Urothelium cell line (cell line): Measurements from ENCODE around the gene PABPC3.

Experiments
- DNase-seq: peaks from one replicate; pipeline ENCODE4 v3.0.0; 2011; ENCODE audit warnings: low spot score, mixed read lengths
- FAIRE-seq: peaks from 2 replicates; lab custom pipeline; 2011; peaks lifted over from hg19 to GRCh38; lab: Jason Lieb, UNC

The PABPC3 gene

DNA sequence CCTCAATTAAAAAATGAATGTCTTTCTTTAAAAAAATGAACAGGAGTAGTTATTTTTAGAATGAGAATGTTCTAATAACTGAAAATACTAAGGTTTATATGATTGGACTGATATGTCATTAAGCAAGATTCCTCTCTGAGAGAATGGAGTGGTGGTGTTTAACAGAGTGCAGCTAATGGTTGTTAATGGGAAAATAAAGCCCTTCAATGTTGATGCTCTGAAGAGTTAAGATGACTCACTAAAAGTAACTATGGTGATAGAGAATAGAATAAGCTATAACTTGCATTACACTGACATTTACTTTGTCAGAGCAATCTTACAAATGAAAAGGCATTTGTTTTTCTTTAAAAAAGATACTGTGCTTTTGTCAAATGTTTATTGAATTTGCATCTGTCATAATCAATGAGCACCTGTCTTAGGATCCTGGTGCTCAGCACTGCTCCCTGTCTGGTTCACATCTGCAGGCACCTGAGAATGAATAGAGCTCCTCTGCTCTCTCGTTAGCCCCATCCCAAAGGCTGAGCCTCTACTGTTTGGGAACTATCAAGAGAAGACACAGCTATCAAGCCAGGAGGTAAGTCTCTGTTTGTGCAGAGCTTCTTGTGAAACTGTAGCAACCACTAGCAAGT lies 15.1 kb downstream of the PABPC3 start:
- no peak for FAIRE-seq
- DNase-seq = no peak

DNA sequence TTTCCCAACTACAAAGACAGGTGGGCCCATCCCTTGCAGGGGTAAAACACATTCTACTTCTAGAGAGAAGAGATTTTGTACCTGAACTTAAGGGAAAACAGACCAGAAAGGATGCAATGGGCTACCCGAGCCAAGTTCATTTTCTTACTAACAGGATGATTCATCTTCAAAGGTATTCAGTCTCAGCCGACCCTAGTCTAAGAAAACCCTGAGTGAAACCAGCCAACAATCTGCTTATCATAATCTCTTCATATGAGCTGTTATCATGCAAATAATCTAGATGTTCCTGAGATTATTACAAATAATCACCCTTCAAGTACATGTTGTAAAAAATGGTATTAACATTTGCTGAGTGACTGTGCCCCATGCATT lies 15.6 kb downstream of the PABPC3 start:
- DNase-seq (peak; percentile 12), FAIRE-seq (no peak)

- no peak for DNase-seq
- FAIRE-seq = no peak
Measured at GRCh38 chr13:25112695-25113255, 16.8 kb downstream of the PABPC3 start.

DNA sequence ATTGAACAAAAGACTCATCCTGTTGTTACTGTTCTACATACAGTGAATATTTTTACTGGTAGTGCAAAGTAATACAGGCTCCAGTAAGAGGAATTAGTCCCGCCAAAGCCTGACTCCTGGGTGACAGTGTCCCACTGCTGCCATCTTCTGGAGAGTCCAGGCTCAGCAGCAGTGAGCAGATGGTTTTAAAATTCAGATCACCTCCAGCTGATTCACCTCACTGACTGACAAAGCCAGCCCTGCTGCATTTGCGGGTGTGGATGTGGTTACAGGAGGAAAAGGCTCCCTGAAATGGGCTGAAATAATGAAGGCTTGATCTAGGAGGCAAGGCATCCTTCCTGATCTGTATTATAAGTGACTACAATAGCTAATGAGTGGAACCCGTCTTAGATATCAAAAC lies 18.3 kb downstream of the PABPC3 start:
- FAIRE-seq (no peak), DNase-seq (peak; percentile 67)

GRCh38 chr13:25116044-25116443 lies 20.1 kb downstream of the PABPC3 start:
- FAIRE-seq = no peak

DNA sequence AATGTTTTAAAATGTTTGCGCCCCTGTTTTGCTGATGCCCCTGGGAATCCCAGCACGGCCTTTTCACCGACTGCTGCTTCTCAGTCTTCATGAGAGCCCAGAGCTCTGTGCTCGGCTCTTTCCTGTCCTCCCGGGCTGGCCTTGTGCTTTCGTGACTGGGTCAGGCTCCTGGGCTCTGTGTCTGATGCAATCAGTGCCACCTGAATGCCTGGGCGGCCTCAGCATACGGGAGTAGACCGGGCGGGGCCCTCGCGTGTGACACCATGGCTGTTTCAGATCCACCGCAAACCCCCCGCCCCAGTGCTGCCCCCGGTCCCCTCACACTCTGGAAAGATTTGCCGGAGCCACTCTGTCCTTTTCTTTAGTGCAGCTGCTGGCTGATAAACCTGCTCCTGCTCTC lies 21.4 kb downstream of the PABPC3 start:
- DNase-seq (no peak), FAIRE-seq (no peak)

More at GRCh38 chr13:25116044-25116443, 20.1 kb downstream of the PABPC3 start:
- no peak for DNase-seq

GRCh38 chr13:25118378-25118905 lies 22.5 kb downstream of the PABPC3 start:
- FAIRE-seq = no peak
- DNase-seq = no peak

GRCh38 chr13:25130944-25131343 lies 35.0 kb downstream of the PABPC3 start:
- FAIRE-seq = no peak
- no peak for DNase-seq

GRCh38 chr13:25131881-25132420 lies 36.0 kb downstream of the PABPC3 start:
- no peak for FAIRE-seq
- no peak for DNase-seq

DNA sequence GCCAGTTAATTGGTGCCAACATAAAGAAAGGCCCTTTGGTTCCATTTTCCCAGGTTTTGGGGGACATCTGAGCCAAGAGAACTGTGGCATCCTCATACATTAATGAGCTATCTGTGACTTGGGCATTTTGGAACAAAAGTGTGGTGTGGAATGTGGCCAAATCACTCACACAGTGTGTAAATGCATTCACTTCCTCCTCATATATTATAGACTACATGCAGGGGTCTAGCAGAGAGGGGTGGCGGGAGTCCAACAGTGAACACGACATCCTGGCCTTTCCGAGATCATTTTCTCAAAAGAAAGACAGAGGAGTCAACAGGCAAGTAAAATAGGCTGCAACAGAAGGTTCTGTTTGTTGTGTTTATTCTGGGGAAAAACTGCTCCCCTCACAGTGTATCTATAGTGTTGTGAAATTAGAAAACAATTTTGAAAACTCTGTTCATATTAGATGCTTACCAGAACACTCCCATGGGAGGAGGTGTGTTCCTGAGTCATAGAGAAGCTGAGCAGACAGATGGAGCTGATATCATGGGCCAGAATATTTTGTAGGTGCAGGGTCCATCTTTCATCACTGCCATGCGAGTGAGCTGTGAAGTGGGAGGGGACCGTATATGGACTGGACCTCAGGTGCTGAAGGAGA lies 36.9 kb downstream of the PABPC3 start:
- FAIRE-seq = no peak

DNA sequence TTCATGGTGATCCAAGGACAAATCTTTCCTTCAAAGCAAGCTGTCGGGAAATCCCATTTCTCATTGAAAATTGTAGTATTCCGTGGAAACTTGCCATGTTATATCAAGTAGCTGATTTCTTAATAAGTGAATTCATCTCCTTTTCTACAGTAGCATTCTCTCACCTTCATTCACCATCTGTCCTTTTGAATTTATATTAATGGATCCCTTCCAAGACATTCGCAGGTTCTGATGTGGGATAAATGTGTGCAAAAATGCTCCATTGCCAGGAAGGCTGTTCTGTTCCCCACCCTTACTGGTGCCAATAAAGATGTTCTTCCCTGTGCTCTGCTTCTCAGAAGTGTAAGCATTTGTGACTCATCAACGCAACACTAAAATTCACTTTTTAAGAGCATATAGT lies 40.0 kb downstream of the PABPC3 start:
- FAIRE-seq = no peak
- DNase-seq = no peak

More for the DNA sequence above, 36.9 kb downstream of the PABPC3 start:
- DNase-seq = no peak

GRCh38 chr13:25136880-25137787 lies 41.2 kb downstream of the PABPC3 start:
- no peak for DNase-seq
- FAIRE-seq = no peak

DNA sequence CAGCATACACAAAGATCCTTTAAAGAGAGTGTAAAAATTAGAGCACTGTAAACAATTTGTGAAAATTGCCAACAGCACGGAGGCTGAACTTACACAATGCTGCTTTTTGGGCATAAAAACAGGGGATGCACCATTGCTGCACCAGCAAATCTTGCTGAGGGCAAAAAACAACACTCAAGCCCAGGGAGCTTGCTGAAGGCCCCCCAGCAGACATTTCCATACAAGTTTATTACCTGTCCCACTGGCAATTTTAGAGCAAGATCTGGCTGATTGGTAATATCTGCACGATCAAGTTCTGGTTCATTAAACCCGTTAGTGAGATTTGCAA lies 41.8 kb downstream of the PABPC3 start:
- no peak for FAIRE-seq
- no peak for DNase-seq

DNA sequence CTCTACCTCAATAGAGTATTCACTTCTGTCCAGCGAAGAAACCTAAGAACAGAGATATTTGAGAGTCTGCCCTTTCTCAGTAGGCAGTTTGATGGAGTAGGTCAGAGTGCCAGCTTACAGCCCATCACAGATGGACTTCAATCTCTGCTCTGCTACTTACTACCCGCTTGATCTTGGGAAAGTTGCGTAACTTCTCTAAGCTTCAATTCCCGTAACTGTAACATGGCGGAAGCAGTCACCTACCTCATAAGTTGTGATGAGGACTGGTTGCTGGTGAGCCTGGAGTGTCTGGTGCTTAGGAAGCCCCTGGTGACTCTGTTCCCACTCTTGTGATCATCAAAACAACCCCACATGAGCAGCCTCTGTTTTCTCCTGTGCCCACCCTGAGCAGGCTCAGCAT lies 45.1 kb downstream of the PABPC3 start:
- FAIRE-seq = no peak
- DNase-seq = no peak

- DNase-seq = no peak
- FAIRE-seq = no peak
Measured at GRCh38 chr13:25143706-25144105, 47.8 kb downstream of the PABPC3 start.

- no peak for DNase-seq
- FAIRE-seq = no peak
Measured at GRCh38 chr13:25147638-25148401, 51.9 kb downstream of the PABPC3 start.

DNA sequence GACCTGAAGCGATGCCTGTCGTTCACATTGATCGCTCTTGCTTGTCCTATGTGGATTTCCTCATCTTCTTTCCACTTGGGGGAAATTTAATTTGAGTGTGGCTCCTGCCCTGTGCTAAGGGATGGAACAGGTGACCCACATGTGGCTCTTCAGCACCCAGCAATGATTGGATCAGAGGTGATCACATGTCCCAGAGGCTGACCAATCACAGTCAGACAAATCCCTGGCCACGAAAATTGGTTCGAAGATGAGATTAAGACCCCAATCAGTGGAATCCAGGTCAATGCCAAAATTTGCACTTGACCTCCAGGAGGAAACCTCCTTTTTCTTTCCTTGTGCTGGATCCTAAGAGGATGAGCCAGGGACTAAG lies 52.5 kb downstream of the PABPC3 start:
- no peak for DNase-seq
- no peak for FAIRE-seq
